ENCODE measurements around the gene HES6. TPM values are rescaled to one million over a fixed set of nuclear protein-coding genes. Genes with fewer than 3 reads are reported as not detected.

HES6 gene
- total RNA-seq, 4 donors from 2014 or later: 9.5 to 33.3 (median 10.2) TPM; not detected in 1

DNA sequence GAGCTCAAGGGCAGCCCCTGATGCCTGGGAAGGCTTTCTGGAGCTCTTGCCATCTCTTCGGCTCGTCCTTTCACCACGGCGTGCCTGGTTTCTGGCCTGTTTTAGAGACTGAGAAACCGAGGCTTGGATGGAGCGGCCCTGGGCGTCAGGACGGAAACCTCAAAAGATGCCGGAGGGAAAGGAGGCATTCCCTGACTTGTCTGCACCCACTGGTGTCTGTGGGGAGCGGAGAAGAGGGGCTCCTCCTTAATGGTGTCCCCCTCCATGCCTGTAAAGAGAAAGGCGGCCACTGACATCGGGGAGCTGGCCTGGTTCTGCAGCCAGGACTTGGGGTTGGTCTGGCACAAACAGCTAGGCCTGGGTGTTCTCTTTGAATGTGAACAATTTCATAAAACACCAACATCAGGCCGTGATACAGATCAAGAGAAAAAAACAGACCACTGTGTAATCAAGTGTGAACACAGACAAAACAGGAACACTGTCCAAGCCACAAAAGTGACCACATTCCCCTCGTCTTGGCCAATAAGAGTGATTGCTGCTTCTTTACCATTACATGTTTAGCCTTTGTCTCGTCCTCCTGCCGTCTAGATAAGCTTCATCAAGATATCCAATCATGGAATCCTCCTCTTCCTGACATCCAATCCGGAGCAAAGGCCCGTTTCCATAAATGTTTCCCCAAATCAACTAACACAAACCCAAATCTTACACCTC, 35.7 kb downstream of the HES6 start:
- H3K27me3 ChIP-seq: no peaks in the 10 kb centered on the region
- no peaks in the 10 kb centered on the region for H3K9me3 ChIP-seq
- intact Hi-C loops (cut with DNase I; ENCODE audit: low total_unique reads): loop anchor here (10.0 kb wide), 1 partner anchor 61 kb away; no protein-coding TSS in a partner anchor
- peak overlapping the region; percentile 85 to 94 for H3K27ac ChIP-seq
- no peaks in the 10 kb centered on the region for H3K4me1 ChIP-seq
- TF ChIP-seq, protein P1, sequence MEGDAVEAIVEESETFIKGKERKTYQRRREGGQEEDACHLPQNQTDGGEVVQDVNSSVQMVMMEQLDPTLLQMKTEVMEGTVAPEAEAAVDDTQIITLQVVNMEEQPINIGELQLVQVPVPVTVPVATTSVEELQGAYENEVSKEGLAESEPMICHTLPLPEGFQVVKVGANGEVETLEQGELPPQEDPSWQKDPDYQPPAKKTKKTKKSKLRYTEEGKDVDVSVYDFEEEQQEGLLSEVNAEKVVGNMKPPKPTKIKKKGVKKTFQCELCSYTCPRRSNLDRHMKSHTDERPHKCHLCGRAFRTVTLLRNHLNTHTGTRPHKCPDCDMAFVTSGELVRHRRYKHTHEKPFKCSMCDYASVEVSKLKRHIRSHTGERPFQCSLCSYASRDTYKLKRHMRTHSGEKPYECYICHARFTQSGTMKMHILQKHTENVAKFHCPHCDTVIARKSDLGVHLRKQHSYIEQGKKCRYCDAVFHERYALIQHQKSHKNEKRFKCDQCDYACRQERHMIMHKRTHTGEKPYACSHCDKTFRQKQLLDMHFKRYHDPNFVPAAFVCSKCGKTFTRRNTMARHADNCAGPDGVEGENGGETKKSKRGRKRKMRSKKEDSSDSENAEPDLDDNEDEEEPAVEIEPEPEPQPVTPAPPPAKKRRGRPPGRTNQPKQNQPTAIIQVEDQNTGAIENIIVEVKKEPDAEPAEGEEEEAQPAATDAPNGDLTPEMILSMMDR (IDR thresholded peaks at IDR 0.05): no peak
- TF ChIP-seq POLR2A (IDR thresholded peaks at IDR 0.05): no peak
- no peak for DNase-seq
- H3K36me3 ChIP-seq: no peaks in the 10 kb centered on the region
- H3K4me3 ChIP-seq: peak overlapping the region; percentile 37 to 91

GRCh38 chr2:238203094-238203972, 36.5 kb downstream of the HES6 start, which contains the start of gene ILKAP:
ILKAP (minus strand) TSS chr2:238203695; CDS start chr2:238203553, 142 bp downstream.
- intact Hi-C loops (cut with DNase I; ENCODE audit: low total_unique reads): loop anchor here (10.0 kb wide), 1 partner anchor 61 kb away; no protein-coding TSS in a partner anchor
- TF ChIP-seq POLR2A (IDR thresholded peaks at IDR 0.05): peak; percentile 78 to 91
- TF ChIP-seq, protein P1 (IDR thresholded peaks at IDR 0.05): peak in 1 of 4 experiments; percentile 11
- Histone ChIP-seq H3K27ac (peak within 1 kb of the TSS; percentile 85 to 94), H3K9me3 (no peaks in the 10 kb centered on the region), H3K4me3 (peak within 1 kb of the TSS; percentile 37 to 91), H3K36me3 (no peaks in the 10 kb centered on the region), H3K4me1 (no peaks in the 10 kb centered on the region), H3K27me3 (no peaks in the 10 kb centered on the region)
- DNase-seq: peak; percentile 83 to 86

DNA sequence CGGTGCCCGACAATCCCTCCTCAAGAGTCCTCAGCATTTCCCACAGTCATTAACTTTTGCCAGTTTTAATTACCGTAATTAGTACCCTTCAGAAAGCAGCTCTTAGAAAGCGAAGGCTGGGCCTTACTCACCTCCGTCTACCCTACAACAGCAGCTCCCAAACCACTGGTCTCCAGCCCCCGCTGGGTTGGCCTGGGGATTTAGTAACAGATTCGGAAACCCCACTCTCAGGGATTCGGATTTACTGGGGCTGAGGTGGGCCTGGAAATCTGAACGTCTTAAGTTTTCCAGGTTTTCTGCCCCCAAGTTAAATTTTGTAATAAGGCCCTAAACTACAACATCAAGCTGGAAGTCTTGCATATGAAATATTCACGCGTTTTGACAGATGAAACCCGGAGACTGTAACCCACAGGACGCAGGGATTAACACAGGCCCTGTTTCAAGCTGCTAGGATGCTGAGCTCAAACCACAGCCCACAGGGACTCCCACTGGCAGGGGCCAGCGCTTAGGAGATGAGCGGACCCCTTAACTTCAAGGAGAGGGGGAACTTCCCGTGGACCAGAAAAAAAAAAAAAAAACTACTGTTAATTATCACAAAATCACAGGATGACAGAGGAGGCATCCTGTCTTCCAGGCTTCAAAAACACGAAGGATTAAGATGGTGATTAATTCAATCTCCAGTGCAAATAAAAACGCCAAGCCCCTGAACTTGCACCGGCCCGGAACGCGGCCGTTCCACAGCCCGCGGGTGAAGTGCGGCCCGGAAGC, 37.3 kb downstream of the HES6 start:
- Histone ChIP-seq H3K27ac (peak overlapping the region; percentile 75 to 94), H3K4me1 (no peaks in the 10 kb centered on the region), H3K27me3 (no peaks in the 10 kb centered on the region), H3K9me3 (no peaks in the 10 kb centered on the region), H3K36me3 (no peaks in the 10 kb centered on the region), H3K4me3 (peak overlapping the region; percentile 34 to 91)
- TF ChIP-seq, protein P1 (IDR thresholded peaks at IDR 0.05): no peak
- TF ChIP-seq POLR2A (IDR thresholded peaks at IDR 0.05): no peak
- no peak for DNase-seq
- intact Hi-C loops (cut with DNase I; ENCODE audit: low total_unique reads): loop anchor here (10.0 kb wide), 1 partner anchor 62 kb away; no protein-coding TSS in a partner anchor

- intact Hi-C loops (cut with DNase I; ENCODE audit: low total_unique reads): no loop called here
- Histone ChIP-seq H3K4me1 (no peaks in the 10 kb centered on the region), H3K9me3 (no peaks in the 10 kb centered on the region), H3K27me3 (no peaks in the 10 kb centered on the region), H3K27ac (no peak overlapping the region), H3K4me3 (no peak overlapping the region), H3K36me3 (no peaks in the 10 kb centered on the region)
- DNase-seq: no peak
- no peak for TF ChIP-seq POLR2A (IDR thresholded peaks at IDR 0.05)
- TF ChIP-seq, protein P1 (IDR thresholded peaks at IDR 0.05): no peak
These were observed 49.4 kb downstream of the HES6 start for GRCh38 chr2:238190445-238190844.

Other genes with a start within 250 kb of the HES6 start
- 10 to 100 TPM in 2 of 4 donors, 1 to 10 TPM in 2; 5.1 to 26.0 (median 12.8) TPM for gene SCLY, start 179.0 kb downstream of the HES6 start, total RNA-seq
- gene ESPNL, start 139.7 kb downstream of the HES6 start, total RNA-seq: 1 to 10 TPM in 1 of 4 donors, under 1 TPM in 1, not detected in 2; 0.34 to 7.7 TPM
- 1 to 10 TPM in 1 of 4 donors, under 1 TPM in 2, not detected in 1; under 0.01 to 3.3 (median 0.62) TPM for gene KLHL30, start 101.4 kb downstream of the HES6 start, total RNA-seq
- under 1 TPM in 1 of 4 donors, not detected in 3; 0.83 TPM for gene ERFE, start 81.1 kb downstream of the HES6 start, total RNA-seq
- 10 to 100 TPM in 3 of 4 donors, 1 to 10 TPM in 1; 9.2 to 78.0 (median 29.1) TPM for gene ILKAP, start 36.3 kb downstream of the HES6 start, total RNA-seq
- gene PER2, start 48.6 kb upstream of the HES6 start, total RNA-seq: 10 to 100 TPM in 3 of 4 donors, 1 to 10 TPM in 1; 2.9 to 40.9 (median 19.9) TPM
- gene TRAF3IP1, start 80.5 kb upstream of the HES6 start, total RNA-seq: 10 to 100 TPM; 12.6 to 41.8 (median 27.6) TPM
- gene ASB1, start 186.9 kb upstream of the HES6 start, total RNA-seq: 10 to 100 TPM in 2 of 4 donors, 1 to 10 TPM in 2; 4.9 to 40.5 (median 18.6) TPM

All from uterus (tissue), 4 donors.